Measurements from ENCODE around the gene CEMIP. TPM values are rescaled to one million over a fixed set of nuclear protein-coding genes. Genes with fewer than 3 reads are reported as not detected.

CEMIP gene
- total RNA-seq, 2 experiments from 2014 or later: not detected

- no peak overlapping the region for H3K4me3 ChIP-seq (ENCODE audit: low read length)
- no peaks in the 10 kb centered on the region for H3K9me3 Mint-ChIP-seq
- H3K27ac Mint-ChIP-seq: peak overlapping the region; percentile 42
- no peaks in the 10 kb centered on the region for H3K9me3 ChIP-seq (ENCODE audit: control insufficient read depth in 1 of 2, insufficient read depth in 1 of 2, low read length in 2 of 2)
- no peak overlapping the region for H3K4me3 Mint-ChIP-seq
- intact Hi-C loops (cut with DNase I, micrococcal nuclease): loop anchor here (5.0 kb wide), 2 partner anchors 288 to 1393 kb away; no protein-coding TSS in a partner anchor
- peaks cover 49% of the 10 kb centered on the region for H3K36me3 ChIP-seq (ENCODE audit: insufficient read depth, low read length)
- peaks cover 23% of the 10 kb centered on the region for H3K4me1 ChIP-seq (ENCODE audit: insufficient read depth, low read length)
- ChIA-PET POLR2A (no interaction called here), CTCF (interaction anchor here (0.7 to 2.4 kb wide), 2 partner anchors 10 to 133 kb away, joined by 3 to 10 read pairs; no protein-coding TSS in a partner anchor)
- no peak for TF ChIP-seq CTCF (IDR thresholded peaks at IDR 0.05)
- H3K36me3 Mint-ChIP-seq (ENCODE audit: low read depth): peaks cover 71% of the 10 kb centered on the region
- DNase-seq (no peak), ATAC-seq (ENCODE audit: poor library complexity) (no peak)
- H3K27me3 ChIP-seq (ENCODE audit: control insufficient read depth in 1 of 2, insufficient read depth in 2 of 2, low read length in 2 of 2): no peaks in the 10 kb centered on the region
- no peaks in the 10 kb centered on the region for H3K27me3 Mint-ChIP-seq
- H3K4me1 Mint-ChIP-seq (ENCODE audit: low read depth): peaks cover 67% of the 10 kb centered on the region
- no peak overlapping the region for H3K27ac ChIP-seq (ENCODE audit: low read depth in 1 of 2, low read length in 2 of 2)
Observed at GRCh38 chr15:80979538-80980200, 200.5 kb downstream of the CEMIP start.

- no peak overlapping the region for H3K4me3 ChIP-seq (ENCODE audit: low read length)
- ChIA-PET CTCF (no interaction called here), POLR2A (interaction anchor here (0.7 kb wide), 2 partner anchors 9 to 287 kb away, joined by 3 to 4 read pairs; partner anchors contain the start of gene ABHD17C)
- Mint-ChIP-seq H3K4me1 (ENCODE audit: low read depth) (peaks cover 74% of the 10 kb centered on the region), H3K27me3 (no peaks in the 10 kb centered on the region), H3K27ac (peak overlapping the region; percentile 57), H3K4me3 (no peak overlapping the region), H3K9me3 (no peaks in the 10 kb centered on the region), H3K36me3 (ENCODE audit: low read depth) (peaks cover 69% of the 10 kb centered on the region)
- H3K4me1 ChIP-seq (ENCODE audit: insufficient read depth, low read length): peaks cover 31% of the 10 kb centered on the region
- intact Hi-C loops (cut with DNase I, micrococcal nuclease): no loop called here
- H3K27ac ChIP-seq (ENCODE audit: low read depth in 1 of 2, low read length in 2 of 2): no peak overlapping the region
- DNase-seq (peak in 1 of 14 experiments; percentile 30), ATAC-seq (ENCODE audit: poor library complexity) (no peak)
- no peak for TF ChIP-seq CTCF (IDR thresholded peaks at IDR 0.05)
- H3K36me3 ChIP-seq (ENCODE audit: insufficient read depth, low read length): peaks cover 57% of the 10 kb centered on the region
- no peaks in the 10 kb centered on the region for H3K27me3 ChIP-seq (ENCODE audit: control insufficient read depth in 1 of 2, insufficient read depth in 2 of 2, low read length in 2 of 2)
- H3K9me3 ChIP-seq (ENCODE audit: control insufficient read depth in 1 of 2, insufficient read depth in 1 of 2, low read length in 2 of 2): no peaks in the 10 kb centered on the region
Observed at GRCh38 chr15:80982205-80982604, 203.0 kb downstream of the CEMIP start.

- no peak overlapping the region for H3K27ac ChIP-seq (ENCODE audit: low read depth in 1 of 2, low read length in 2 of 2)
- ChIA-PET POLR2A (interaction anchor here (0.7 kb wide), 2 partner anchors 9 to 288 kb away, joined by 3 to 4 read pairs; partner anchors contain the start of gene ABHD17C), CTCF (no interaction called here)
- Mint-ChIP-seq H3K4me3 (no peak overlapping the region), H3K27me3 (no peaks in the 10 kb centered on the region), H3K36me3 (ENCODE audit: low read depth) (peaks cover 63% of the 10 kb centered on the region), H3K4me1 (ENCODE audit: low read depth) (peaks cover 70% of the 10 kb centered on the region), H3K9me3 (no peaks in the 10 kb centered on the region), H3K27ac (no peak overlapping the region)
- no peak for TF ChIP-seq CTCF (IDR thresholded peaks at IDR 0.05)
- ATAC-seq (ENCODE audit: poor library complexity) (no peak), DNase-seq (no peak)
- intact Hi-C loops (cut with DNase I, micrococcal nuclease): no loop called here
- H3K4me1 ChIP-seq (ENCODE audit: insufficient read depth, low read length): peaks cover 32% of the 10 kb centered on the region
- no peaks in the 10 kb centered on the region for H3K9me3 ChIP-seq (ENCODE audit: control insufficient read depth in 1 of 2, insufficient read depth in 1 of 2, low read length in 2 of 2)
- H3K27me3 ChIP-seq (ENCODE audit: control insufficient read depth in 1 of 2, insufficient read depth in 2 of 2, low read length in 2 of 2): no peaks in the 10 kb centered on the region
- no peak overlapping the region for H3K4me3 ChIP-seq (ENCODE audit: low read length)
- peaks cover 53% of the 10 kb centered on the region for H3K36me3 ChIP-seq (ENCODE audit: insufficient read depth, low read length)
Observed at GRCh38 chr15:80982839-80983238, 203.7 kb downstream of the CEMIP start.
